ENCODE measurements around the gene NDUFB6. TPM values are rescaled to one million over a fixed set of nuclear protein-coding genes. Genes with fewer than 3 reads are reported as not detected.

NDUFB6 gene
- total RNA-seq, 1 experiment from 2014 or later = 56.0 TPM

- TF ChIP-seq, protein P1, sequence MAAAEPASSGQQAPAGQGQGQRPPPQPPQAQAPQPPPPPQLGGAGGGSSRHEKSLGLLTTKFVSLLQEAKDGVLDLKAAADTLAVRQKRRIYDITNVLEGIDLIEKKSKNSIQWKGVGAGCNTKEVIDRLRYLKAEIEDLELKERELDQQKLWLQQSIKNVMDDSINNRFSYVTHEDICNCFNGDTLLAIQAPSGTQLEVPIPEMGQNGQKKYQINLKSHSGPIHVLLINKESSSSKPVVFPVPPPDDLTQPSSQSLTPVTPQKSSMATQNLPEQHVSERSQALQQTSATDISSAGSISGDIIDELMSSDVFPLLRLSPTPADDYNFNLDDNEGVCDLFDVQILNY (CRISPR knock-in tag; IDR thresholded peaks at IDR 0.05) = no peak
- TF ChIP-seq CREB1 (CRISPR knock-in tag; IDR thresholded peaks at IDR 0.05) = 0 out of 2 replicates have a peak, but pooled peaks have one; percentile 61
Observed at GRCh38 chr9:32552172-32552872, 20.6 kb downstream of the NDUFB6 start, which contains the start of the genes SMIM27 and TOPORS (continued).

DNA sequence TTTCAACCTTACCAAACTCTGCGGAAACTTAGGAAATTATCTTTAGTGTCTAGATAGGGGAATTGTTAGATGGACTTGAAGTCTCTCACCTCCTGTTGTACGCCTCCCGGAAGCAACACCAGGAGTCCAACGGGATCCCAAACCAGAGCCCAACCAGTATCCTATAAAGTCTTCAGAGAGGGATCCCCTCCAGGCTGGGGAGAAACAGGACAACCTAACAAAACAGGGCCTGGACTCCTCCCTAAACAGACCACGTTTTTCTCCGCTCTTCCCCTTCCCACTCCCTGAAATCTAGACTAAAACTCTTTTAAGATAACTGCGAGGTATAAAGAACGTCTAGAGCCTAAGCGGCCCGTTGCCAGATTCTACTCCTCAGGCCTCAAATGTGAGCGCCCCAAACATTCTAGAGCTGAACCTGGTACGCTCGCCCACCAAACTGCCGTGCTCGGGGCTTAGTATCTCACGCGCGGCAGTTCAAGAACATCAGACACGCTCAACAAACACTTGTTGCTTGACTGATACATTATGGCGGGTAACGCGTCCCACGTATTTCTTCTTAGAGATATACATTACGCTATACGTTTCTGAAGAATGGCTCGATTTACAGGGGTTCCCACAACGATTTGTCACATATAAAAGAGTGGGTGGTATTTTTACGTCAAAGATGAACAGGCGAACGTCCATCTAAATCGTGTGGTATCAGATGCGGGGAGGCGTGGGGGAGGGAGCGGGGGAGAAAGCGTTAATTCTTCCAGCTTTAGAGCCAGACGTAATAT lies 21.5 kb downstream of the NDUFB6 start:
- DNase-seq (ENCODE audit: low spot score) (no peak), ATAC-seq (peak; percentile 21)
- no peak for TF ChIP-seq ESRRA (CRISPR knock-in tag; IDR thresholded peaks at IDR 0.05; ENCODE audit: borderline replicate concordance)
- TF ChIP-seq FOXP1 (CRISPR knock-in tag; IDR thresholded peaks at IDR 0.05; ENCODE audit: borderline replicate concordance) = no peak
- no peak for TF ChIP-seq TEAD4 (CRISPR knock-in tag; IDR thresholded peaks at IDR 0.05)
- TF ChIP-seq OVOL2 (CRISPR knock-in tag; IDR thresholded peaks at IDR 0.05; ENCODE audit: borderline replicate concordance) = no peak
- TF ChIP-seq KAT7 (CRISPR knock-in tag; IDR thresholded peaks at IDR 0.05; ENCODE audit: borderline replicate concordance) = no peak
- TF ChIP-seq, protein P1 (CRISPR knock-in tag; IDR thresholded peaks at IDR 0.05) = 0 out of 2 replicates have a peak, but pooled peaks have one; percentile 4
- TF ChIP-seq USF2 (CRISPR knock-in tag; IDR thresholded peaks at IDR 0.05) = no peak
- no peak for TF ChIP-seq PRRX2 (CRISPR knock-in tag; IDR thresholded peaks at IDR 0.05)
- CTCF ChIA-PET = interaction anchor here (0.5 to 4.7 kb wide), 9 partner anchors 21 to 173 kb away, joined by 3 to 49 read pairs (median 11); partner anchors contain the start of gene RIGI
- Mint-ChIP-seq H3K27me3 (ENCODE audit: low read depth) (no peaks in the 10 kb centered on the region), H3K4me3 (peak overlapping the region; percentile 91), H3K9me3 (no peaks in the 10 kb centered on the region), H3K4me1 (peaks cover 24% of the 10 kb centered on the region), H3K27ac (peak overlapping the region; percentile 98), H3K36me3 (peaks cover 22% of the 10 kb centered on the region)
- POLR2A ChIA-PET = interaction anchor here (0.7 to 3.8 kb wide), 11 partner anchors 12 to 450 kb away, joined by 3 to 36 read pairs (median 5); partner anchors contain the start of genes ACO1, APTX, NDUFB6 and RIGI

- ChIA-PET POLR2A (interaction anchor here (0.8 to 3.8 kb wide), 11 partner anchors 9 to 451 kb away, joined by 3 to 36 read pairs (median 4); partner anchors contain the start of genes ACO1, APTX, NDUFB6 and RIGI), CTCF (interaction anchor here (0.5 to 4.7 kb wide), 11 partner anchors 11 to 172 kb away, joined by 3 to 49 read pairs (median 6); partner anchors contain the start of genes ACO1, NDUFB6 and RIGI)
- Mint-ChIP-seq H3K27me3 (ENCODE audit: low read depth) (no peaks in the 10 kb centered on the region), H3K36me3 (peaks cover 22% of the 10 kb centered on the region), H3K27ac (peak overlapping the region; percentile 98), H3K4me1 (peaks cover 24% of the 10 kb centered on the region), H3K4me3 (peak overlapping the region; percentile 91), H3K9me3 (no peaks in the 10 kb centered on the region)
- peak; percentile 90 for ATAC-seq
- peak; percentile 98 for DNase-seq (ENCODE audit: low spot score)
- 0 out of 2 replicates have a peak, but pooled peaks have one; percentile 43 for TF ChIP-seq CBFB (CRISPR knock-in tag; IDR thresholded peaks at IDR 0.05; ENCODE audit: low read depth)
- TF ChIP-seq ETV6 (CRISPR knock-in tag; IDR thresholded peaks at IDR 0.05) = peak; percentile 20; the same call in 1 of the 2 replicates
- peak; percentile 65; the same call in 1 of the 2 replicates for TF ChIP-seq MAX (CRISPR knock-in tag; IDR thresholded peaks at IDR 0.05)
- no peak for TF ChIP-seq CREB1 (CRISPR knock-in tag; IDR thresholded peaks at IDR 0.05)
- TF ChIP-seq, protein P2, sequence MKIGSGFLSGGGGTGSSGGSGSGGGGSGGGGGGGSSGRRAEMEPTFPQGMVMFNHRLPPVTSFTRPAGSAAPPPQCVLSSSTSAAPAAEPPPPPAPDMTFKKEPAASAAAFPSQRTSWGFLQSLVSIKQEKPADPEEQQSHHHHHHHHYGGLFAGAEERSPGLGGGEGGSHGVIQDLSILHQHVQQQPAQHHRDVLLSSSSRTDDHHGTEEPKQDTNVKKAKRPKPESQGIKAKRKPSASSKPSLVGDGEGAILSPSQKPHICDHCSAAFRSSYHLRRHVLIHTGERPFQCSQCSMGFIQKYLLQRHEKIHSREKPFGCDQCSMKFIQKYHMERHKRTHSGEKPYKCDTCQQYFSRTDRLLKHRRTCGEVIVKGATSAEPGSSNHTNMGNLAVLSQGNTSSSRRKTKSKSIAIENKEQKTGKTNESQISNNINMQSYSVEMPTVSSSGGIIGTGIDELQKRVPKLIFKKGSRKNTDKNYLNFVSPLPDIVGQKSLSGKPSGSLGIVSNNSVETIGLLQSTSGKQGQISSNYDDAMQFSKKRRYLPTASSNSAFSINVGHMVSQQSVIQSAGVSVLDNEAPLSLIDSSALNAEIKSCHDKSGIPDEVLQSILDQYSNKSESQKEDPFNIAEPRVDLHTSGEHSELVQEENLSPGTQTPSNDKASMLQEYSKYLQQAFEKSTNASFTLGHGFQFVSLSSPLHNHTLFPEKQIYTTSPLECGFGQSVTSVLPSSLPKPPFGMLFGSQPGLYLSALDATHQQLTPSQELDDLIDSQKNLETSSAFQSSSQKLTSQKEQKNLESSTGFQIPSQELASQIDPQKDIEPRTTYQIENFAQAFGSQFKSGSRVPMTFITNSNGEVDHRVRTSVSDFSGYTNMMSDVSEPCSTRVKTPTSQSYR (CRISPR knock-in tag; IDR thresholded peaks at IDR 0.05) = no peak
- TF ChIP-seq, protein P3, sequence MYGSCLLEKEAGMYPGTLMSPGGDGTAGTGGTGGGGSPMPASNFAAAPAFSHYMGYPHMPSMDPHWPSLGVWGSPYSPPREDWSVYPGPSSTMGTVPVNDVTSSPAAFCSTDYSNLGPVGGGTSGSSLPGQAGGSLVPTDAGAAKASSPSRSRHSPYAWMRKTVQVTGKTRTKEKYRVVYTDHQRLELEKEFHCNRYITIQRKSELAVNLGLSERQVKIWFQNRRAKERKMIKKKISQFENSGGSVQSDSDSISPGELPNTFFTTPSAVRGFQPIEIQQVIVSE (CRISPR knock-in tag; IDR thresholded peaks at IDR 0.05; ENCODE audit: borderline replicate concordance) = no peak
- TF ChIP-seq SP1 (CRISPR knock-in tag; conservative IDR thresholded peaks at IDR 0.05) = peak; percentile 57
- peak; percentile 43; the same call in 1 of the 2 replicates for TF ChIP-seq NFYB (CRISPR knock-in tag; conservative IDR thresholded peaks at IDR 0.05; ENCODE audit: low read depth)
- TF ChIP-seq NR3C1 (CRISPR knock-in tag; conservative IDR thresholded peaks at IDR 0.05; ENCODE audit: low read depth) = no peak
- TF ChIP-seq ZNF512 (CRISPR knock-in tag; IDR thresholded peaks at IDR 0.05; ENCODE audit: borderline replicate concordance) = no peak
Observed at GRCh38 chr9:32550562-32551275, 22.2 kb downstream of the NDUFB6 start.

Measured in WTC11 (cell line).